Right cardiac atrium (tissue), 5 donors: ENCODE measurements around the gene OR8I2. TPM values are rescaled to one million over a fixed set of nuclear protein-coding genes. Genes with fewer than 3 reads are reported as not detected.
"Not testable (repeated sequence)": the region's sequence is repeated elsewhere in the genome, so short reads cannot be mapped to it uniquely, and the experiment has no call there.

Experiments
- ATAC-seq, 2 donors: fragments of 200-7000 bp; cut with Tn5 transposase; one replicate each; pipeline versions ENCODE4 v1.8.0 to v1.9.1; 2020; ENCODE audit warnings: moderate library complexity in 2 of 2, mild to moderate bottlenecking in 1 of 2
- DNase-seq, 3 donors: peaks; one replicate each; pipeline ENCODE4 v3.0.0-alpha.2; 2020
- H3K27ac ChIP-seq: one replicate; pipeline ENCODE4 v1.5.1; 2013; ENCODE audit warnings: mild to moderate bottlenecking, low read length, control low read depth, moderate library complexity
- H3K27me3 ChIP-seq: one replicate; pipeline ENCODE4 v1.6.1; 2013; ENCODE audit not compliant: control insufficient read depth, insufficient read depth
- H3K4me1 ChIP-seq: one replicate; pipeline ENCODE4 v1.6.1; 2013; ENCODE audit warnings: low read length; ENCODE audit not compliant: control insufficient read depth, insufficient read depth
- H3K4me3 ChIP-seq: one replicate; pipeline ENCODE4 v1.5.1; 2013; ENCODE audit warnings: low read length, control low read depth
- H3K9me3 ChIP-seq: one replicate; pipeline ENCODE4 v1.6.1; 2013; ENCODE audit warnings: low read length; ENCODE audit not compliant: control insufficient read depth
- WGBS: extraction: QIAGEN DNeasy Blood & Tissue Kit; methylation state at CpG from one replicate; pipeline ENCODE4 v1.1.7; 2013; 5-methylcytosine and 5-hydroxymethylcytosine counted together
- intact Hi-C, 4 donors: fragments of 100-400 bp; cut with DNase I; formaldehyde crosslinking; loops; one replicate each; pipeline versions ENCODE4 v1.11.0 to v1.14.0; 2022 to 2023
- long read RNA-seq, 4 donors: library from polyadenylated mRNA; unstranded; transcript quantifications; one replicate each; pipeline ENCODE4 v2.0.0, GENCODE V29; 2020 to 2021
- polyA plus RNA-seq: library from polyadenylated mRNA; stranded (reverse); fragments of 200-250 nt; gene quantifications from one replicate; pipeline ENCODE4 v1.2.3, GENCODE V29; 2013
- total RNA-seq, 4 donors: library from RNA; stranded (reverse); fragmentation: NEBNext Ultra II Directional; extraction: Animal tissue kit (Norgen Biotek cat#: 25700); gene quantifications; one replicate each; pipeline ENCODE4 v1.2.1, GENCODE V29; 2021
- donor health status: healthy with polysubstance abuse.
- donor health status: DM: no; HTN: yes; CAD: no.
- donor health status: DM: no; HTN: no; CAD: no.
- donor health status: DM: no; HTN: yes; CAD: no; lungs with severe emphysema.
- donor health status: DM: yes; HTN: yes; CAD: no.

Gene OR8I2
- not detected for total RNA-seq
- polyA plus RNA-seq = not detected
- long read RNA-seq, donor 1 = 0 reads
- long read RNA-seq, donor 2 = 0 reads
- long read RNA-seq, donor 3 = 0 reads
- long read RNA-seq, donor 4 = 0 reads

DNA sequence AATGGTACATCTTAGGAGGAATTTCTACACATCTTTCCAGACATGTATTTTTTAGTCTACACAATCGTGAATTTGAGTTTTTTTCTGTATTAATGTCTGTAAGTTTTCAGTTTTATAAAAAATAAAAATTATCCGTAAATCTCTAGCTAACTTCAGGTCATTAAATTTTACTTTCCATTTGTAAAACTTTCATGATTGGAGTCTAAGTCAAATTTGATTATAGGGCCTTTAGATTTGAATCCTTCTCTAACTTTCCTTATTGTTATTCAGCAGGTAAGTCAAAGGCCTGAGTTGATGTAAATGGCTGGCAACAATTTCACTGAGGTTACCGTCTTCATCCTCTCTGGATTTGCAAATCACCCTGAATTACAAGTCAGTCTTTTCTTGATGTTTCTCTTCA is at the start of gene OR8I2:
Gene OR8I2 (plus strand): TSS at position 301 of the 400 bp plus-strand sequence. CDS start 0 bp downstream, at position 301.
- H3K27ac ChIP-seq = no peak within 1 kb of the TSS
- WGBS = 76% methylated on average over 3 of the region's 3 CpGs

DNA sequence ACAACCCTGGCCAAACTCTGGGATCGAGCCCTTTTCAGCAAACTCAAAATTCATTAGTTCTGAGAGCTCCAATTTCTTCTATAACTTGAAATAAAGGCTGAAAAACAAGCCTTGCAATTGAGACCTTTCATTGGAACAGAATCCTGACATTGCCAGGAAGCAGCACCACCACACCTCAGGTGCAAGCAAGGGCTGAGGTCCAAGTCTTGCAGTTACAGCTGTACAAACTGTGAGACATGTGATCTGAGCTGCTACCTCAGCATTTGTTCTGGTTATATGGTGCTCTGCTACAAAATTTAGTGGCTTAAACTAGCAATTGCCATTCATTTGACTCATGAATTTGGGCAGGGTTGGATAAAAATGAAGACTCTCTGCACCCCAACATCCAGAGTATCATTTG is 47.6 kb upstream of the OR8I2 start:
- DNase-seq (no peak), ATAC-seq (no peak)
- WGBS = 59% methylated on average over 1 of the region's 1 CpG
- Histone ChIP-seq H3K4me3 (no peak overlapping the region), H3K4me1 (no peaks in the 10 kb centered on the region), H3K9me3 (no peaks in the 10 kb centered on the region), H3K27me3 (no peaks in the 10 kb centered on the region), H3K27ac (no peak overlapping the region)
- intact Hi-C loops = no loop called here

More for the DNA sequence above, at the start of gene OR8I2:
- no peak for DNase-seq
- intact Hi-C loops = no loop called here
- no peak for ATAC-seq
- H3K9me3 ChIP-seq = no peaks in the 10 kb centered on the region
- H3K4me3 ChIP-seq = no peak within 1 kb of the TSS
- no peaks in the 10 kb centered on the region for H3K4me1 ChIP-seq
- no peaks in the 10 kb centered on the region for H3K27me3 ChIP-seq

DNA sequence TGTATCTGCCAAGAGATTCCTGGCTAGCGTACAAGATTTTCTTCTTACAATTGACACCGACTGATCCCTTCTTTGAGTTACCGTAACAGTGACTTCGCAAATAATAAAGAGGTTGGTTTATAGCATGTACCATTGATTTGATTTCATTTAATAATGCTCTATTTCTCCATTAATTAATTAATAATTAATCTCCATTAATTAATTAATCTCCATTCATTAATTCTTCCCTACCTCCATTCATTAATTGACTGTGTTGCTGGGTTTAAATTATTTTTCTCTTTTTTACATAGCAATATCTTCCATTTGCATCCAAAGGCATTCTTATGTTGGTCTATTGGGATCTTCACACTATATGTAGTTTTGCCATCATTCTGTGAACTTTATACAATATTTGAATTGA is 44.6 kb upstream of the OR8I2 start:
- ATAC-seq (no peak), DNase-seq (no peak)
- no peaks in the 10 kb centered on the region for H3K4me1 ChIP-seq
- intact Hi-C loops = no loop called here
- 62% methylated on average over 4 of the region's 4 CpGs for WGBS
- H3K27me3 ChIP-seq = no peaks in the 10 kb centered on the region
- no peak overlapping the region for H3K27ac ChIP-seq
- H3K4me3 ChIP-seq = no peak overlapping the region
- no peaks in the 10 kb centered on the region for H3K9me3 ChIP-seq

DNA sequence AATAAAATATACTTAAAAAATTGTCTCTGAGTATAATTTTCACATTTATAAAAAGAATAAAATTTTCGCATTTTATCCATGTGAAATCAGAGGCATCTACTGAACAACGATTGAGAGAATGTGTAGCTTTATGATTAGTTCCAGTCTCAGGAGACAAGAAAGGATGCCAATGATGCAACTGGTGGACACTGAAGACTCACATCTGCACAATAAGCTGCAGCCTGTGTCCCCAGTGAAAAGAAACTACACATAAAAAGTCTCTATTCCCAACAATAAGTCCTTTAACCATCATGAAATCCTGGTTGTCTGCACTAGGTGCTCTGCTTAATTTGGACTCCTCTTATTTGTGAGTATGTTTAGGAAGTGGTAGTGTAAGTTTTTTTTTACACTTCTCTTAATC is 43.6 kb upstream of the OR8I2 start:
- Histone ChIP-seq H3K9me3 (no peaks in the 10 kb centered on the region), H3K4me1 (no peaks in the 10 kb centered on the region), H3K27me3 (no peaks in the 10 kb centered on the region), H3K4me3 (no peak overlapping the region), H3K27ac (no peak overlapping the region)
- ATAC-seq (no peak), DNase-seq (no peak)
- WGBS = 41% methylated on average over 2 of the region's 2 CpGs
- intact Hi-C loops = no loop called here

DNA sequence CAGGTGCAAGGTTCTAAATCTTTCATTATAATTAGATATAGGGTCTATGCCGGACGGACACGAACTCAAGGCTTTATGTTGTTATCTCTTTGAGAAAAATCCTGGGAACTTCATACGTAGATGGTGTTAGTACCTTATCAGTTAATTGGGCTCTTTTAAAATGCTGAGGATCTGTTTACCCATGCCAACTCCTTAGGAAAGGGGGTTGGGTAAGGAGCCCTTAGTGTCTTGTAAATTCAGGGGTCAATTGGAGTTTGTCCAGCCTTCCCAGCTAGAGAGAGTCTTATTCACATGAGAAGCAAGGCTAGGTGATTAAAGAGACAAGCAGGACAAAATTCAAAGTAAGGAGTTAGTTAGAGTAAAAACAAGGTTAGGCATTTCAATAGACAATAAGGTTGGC is 36.7 kb upstream of the OR8I2 start:
- H3K4me1 ChIP-seq, H3K4me3 ChIP-seq, intact Hi-C loops, DNase-seq, H3K27me3 ChIP-seq, H3K9me3 ChIP-seq, H3K27ac ChIP-seq, ATAC-seq: not testable (repeated sequence)
- WGBS = 34% methylated on average over 4 of the region's 4 CpGs

DNA sequence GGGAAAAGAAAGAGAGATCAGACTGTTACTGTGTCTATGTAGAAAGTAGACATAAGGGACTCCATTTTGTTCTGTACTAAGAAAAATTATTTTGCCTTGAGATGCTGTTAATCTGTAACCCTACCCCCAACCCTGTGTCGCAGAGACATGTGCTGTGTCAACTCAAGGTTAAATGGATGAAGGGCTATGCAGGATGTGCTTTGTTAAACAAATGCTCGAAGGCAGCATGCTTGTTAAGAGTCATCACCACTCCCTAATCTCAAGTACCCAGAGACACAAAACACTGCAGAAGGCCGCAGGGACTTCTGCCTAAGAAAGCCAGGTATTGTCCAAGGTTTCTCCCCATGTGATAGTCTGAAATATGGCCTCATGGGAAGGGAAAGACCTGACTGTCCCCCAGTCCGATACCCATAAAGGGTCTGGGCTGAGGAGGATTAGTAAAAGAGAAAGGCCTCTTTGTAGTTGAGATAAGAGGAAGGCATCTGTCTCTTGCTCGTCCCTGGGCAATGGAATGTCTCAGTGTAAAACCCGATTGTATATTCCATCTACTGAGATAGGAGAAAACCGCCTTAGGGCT is 35.4 kb upstream of the OR8I2 start:
- ATAC-seq, intact Hi-C loops, H3K27ac ChIP-seq, H3K4me1 ChIP-seq, DNase-seq, H3K4me3 ChIP-seq, H3K9me3 ChIP-seq, H3K27me3 ChIP-seq: not testable (repeated sequence)
- WGBS = 13% methylated on average over 7 of the region's 7 CpGs

DNA sequence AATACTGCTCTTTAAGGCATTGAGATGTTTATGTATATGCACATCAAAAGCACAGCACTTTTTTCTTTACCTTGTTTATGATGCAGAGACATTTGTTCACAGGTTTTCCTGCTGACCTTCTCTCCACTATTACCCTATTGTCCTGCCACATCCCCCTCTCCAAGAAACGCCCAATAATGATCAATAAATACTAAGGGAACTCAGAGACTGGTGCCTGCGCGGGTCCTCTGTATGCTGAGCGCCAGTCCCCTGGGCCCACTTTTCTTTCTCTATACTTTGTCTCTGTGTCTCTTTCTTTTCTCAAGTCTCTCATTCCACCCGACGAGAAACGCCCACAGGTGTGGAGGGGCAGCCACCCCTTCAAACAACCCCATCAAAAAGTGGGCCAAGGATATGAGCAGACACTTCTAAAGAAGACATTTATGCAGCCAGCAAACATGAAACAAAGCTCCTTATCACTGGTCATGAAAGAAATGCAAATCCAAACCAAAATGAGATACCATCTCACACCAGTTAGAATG is 34.8 kb upstream of the OR8I2 start:
- H3K27ac ChIP-seq, DNase-seq, intact Hi-C loops, H3K4me1 ChIP-seq, H3K27me3 ChIP-seq, ATAC-seq, H3K9me3 ChIP-seq, H3K4me3 ChIP-seq: not testable (repeated sequence)
- WGBS = 64% methylated on average over 7 of the region's 7 CpGs

DNA sequence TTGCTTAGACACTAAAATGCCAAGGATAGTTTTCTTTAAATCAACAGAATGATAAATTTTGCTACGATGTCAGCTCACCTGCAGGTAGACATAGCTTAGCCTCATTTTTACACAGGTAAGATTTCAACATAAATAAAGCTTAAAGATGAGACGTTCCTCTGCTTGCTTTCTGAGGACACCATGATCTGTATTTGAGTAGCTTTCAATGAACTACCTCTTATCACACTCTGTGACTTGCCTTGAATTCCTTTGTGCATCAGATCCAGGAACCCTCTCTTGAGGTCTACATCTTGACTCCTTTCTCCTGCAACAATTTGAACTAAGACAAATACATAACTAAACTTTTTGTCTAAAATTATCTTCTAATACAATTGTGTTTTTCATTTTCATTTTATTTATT is 26.1 kb upstream of the OR8I2 start:
- no peak overlapping the region for H3K4me3 ChIP-seq
- intact Hi-C loops = no loop called here
- H3K27me3 ChIP-seq = no peaks in the 10 kb centered on the region
- DNase-seq (no peak), ATAC-seq (no peak)
- no peaks in the 10 kb centered on the region for H3K4me1 ChIP-seq
- no peak overlapping the region for H3K27ac ChIP-seq
- no peaks in the 10 kb centered on the region for H3K9me3 ChIP-seq
- 67% methylated on average over 2 of the region's 2 CpGs for WGBS

DNA sequence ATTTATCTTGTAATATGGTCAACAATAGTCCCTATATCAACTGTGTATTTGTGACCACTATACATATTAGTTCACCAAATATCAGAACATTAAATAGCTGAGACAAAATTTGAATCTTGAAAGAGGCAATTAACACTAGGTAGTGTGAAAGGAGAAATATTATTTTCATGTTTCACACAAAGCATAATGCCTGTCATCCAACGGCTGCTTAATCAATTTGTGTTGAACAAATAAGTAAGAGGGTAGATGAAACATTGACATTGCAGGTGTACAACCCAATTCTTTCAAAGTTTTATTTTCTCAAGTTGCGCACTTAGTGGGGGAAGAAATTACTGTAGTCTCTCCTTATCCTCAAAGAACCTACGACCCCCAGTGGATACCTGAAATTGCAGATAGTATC is 3.4 kb upstream of the OR8I2 start:
- intact Hi-C loops = no loop called here
- H3K4me1 ChIP-seq = no peaks in the 10 kb centered on the region
- no peak overlapping the region for H3K4me3 ChIP-seq
- ATAC-seq (no peak), DNase-seq (no peak)
- no peak overlapping the region for H3K27ac ChIP-seq
- WGBS = 81% methylated on average over 3 of the region's 3 CpGs
- H3K9me3 ChIP-seq = no peaks in the 10 kb centered on the region
- H3K27me3 ChIP-seq = no peaks in the 10 kb centered on the region

DNA sequence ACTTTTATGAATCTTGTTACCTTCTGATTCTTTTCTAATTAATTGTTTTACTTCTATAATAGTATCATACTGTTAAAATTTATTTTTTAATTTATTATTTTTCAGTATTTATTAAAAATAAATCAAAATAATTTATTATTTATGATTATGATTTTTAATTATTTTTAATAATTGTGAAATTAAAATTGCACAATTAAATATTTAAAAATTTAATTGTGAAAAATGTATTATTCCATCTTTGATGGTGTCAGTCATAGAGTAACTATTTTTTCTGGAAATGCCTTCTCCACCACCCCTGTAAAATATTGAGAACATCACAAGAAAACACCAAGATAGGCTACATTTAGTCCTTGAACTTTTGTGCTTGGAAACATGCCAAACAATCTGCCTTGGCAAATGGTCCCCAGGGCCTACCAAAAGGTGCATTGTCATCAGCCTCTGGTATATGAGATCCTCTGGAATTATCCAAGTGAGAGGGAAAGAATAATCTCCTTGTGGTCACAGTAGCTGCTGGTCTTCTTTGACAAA is 10.2 kb downstream of the OR8I2 start, which contains the start of gene OR8H2:
Gene OR8H2 (plus strand): TSS at position 478 of the 528 bp plus-strand sequence. CDS start 1,356 bp downstream, outside the sequence.
- no peaks in the 10 kb centered on the region for H3K9me3 ChIP-seq
- H3K27ac ChIP-seq = no peak within 1 kb of the TSS
- H3K4me1 ChIP-seq = no peaks in the 10 kb centered on the region
- intact Hi-C loops = no loop called here
- no peaks in the 10 kb centered on the region for H3K27me3 ChIP-seq
- no peak for DNase-seq
- ATAC-seq = no peak
- no peak within 1 kb of the TSS for H3K4me3 ChIP-seq

DNA sequence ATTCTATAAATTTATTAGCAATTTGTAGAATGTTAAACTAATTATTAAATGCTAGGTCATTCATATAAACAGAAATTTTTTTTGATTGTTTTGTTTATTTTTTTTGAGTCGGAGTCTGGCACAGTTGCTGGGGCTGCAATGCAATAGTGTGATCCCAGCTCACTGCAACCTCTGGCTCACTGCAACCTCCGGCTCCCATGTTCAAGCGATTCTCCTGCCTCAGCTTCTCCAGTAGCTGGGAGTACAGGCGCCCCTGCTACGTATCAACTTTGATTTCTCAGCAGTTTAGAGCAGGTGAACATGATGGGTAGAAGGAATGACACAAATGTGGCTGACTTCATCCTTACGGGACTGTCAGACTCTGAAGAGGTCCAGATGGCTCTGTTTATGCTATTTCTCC is 29.0 kb downstream of the OR8I2 start, which contains the start of gene OR8H3:
Gene OR8H3 (plus strand): TSS at position 301 of the 400 bp plus-strand sequence. CDS start 0 bp downstream, at position 301.
- 63% methylated on average over 6 of the region's 6 CpGs for WGBS
- Histone ChIP-seq H3K27me3 (no peaks in the 10 kb centered on the region), H3K4me1 (no peaks in the 10 kb centered on the region), H3K27ac (no peak within 1 kb of the TSS), H3K9me3 (no peaks in the 10 kb centered on the region), H3K4me3 (no peak within 1 kb of the TSS)
- DNase-seq = no peak
- intact Hi-C loops = no loop called here
- no peak for ATAC-seq
